ENCODE results near the gene GLRA1.

The GLRA1 gene

GRCh38 chr5:151820903-151821302 lies 103.7 kb downstream of the GLRA1 start:
- Histone ChIP-seq H3K4me3 (ENCODE audit: low read depth, low read length) (no peak overlapping the region), H3K27ac (no peak overlapping the region), H2AFZ (no peak overlapping the region), H3K4me1 (peaks cover 8% of the 10 kb centered on the region), H3K36me3 (ENCODE audit: control insufficient read depth, insufficient read depth, low read length) (no peaks in the 10 kb centered on the region), H3K4me2 (ENCODE audit: low read length) (no peak overlapping the region), H3K9me3 (ENCODE audit: control insufficient read depth, low read length) (no peaks in the 10 kb centered on the region), H3K79me2 (no peaks in the 10 kb centered on the region), H3K9ac (no peak overlapping the region), H3K27me3 (ENCODE audit: control insufficient read depth, insufficient read depth, low read length) (no peaks in the 10 kb centered on the region)
- no peak for TF ChIP-seq CTCF (IDR thresholded peaks at IDR 0.05)

DNA sequence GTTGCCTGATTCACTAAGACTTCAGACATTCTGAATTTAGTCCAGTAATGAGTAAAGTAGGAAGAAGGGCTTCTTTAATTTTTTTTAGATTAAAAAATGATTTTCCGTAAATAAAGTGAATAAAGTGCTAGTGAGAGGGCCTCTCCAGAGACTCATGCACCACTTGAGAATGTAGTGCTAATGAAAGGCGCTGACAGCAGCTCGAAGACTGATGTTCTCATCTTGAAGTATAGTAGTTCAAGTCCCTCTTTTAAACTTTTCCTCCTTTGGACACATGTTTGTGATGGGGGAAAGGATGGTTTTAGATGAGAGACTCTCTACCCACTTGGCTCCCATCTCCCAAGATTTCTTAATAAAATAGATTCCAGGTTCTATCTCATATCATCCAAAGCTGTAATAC lies 104.4 kb downstream of the GLRA1 start:
- no peaks in the 10 kb centered on the region for H3K79me2 ChIP-seq
- H2AFZ ChIP-seq, result no peak overlapping the region
- no peak overlapping the region for H3K9ac ChIP-seq
- H3K36me3 ChIP-seq (ENCODE audit: control insufficient read depth, insufficient read depth, low read length), result no peaks in the 10 kb centered on the region
- H3K4me3 ChIP-seq (ENCODE audit: low read depth, low read length), result no peak overlapping the region
- H3K4me1 ChIP-seq, result peaks cover 4% of the 10 kb centered on the region
- no peak overlapping the region for H3K27ac ChIP-seq
- no peak overlapping the region for H3K4me2 ChIP-seq (ENCODE audit: low read length)
- H3K27me3 ChIP-seq (ENCODE audit: control insufficient read depth, insufficient read depth, low read length), result no peaks in the 10 kb centered on the region
- TF ChIP-seq CTCF (IDR thresholded peaks at IDR 0.05), result no peak
- H3K9me3 ChIP-seq (ENCODE audit: control insufficient read depth, low read length), result no peaks in the 10 kb centered on the region

DNA sequence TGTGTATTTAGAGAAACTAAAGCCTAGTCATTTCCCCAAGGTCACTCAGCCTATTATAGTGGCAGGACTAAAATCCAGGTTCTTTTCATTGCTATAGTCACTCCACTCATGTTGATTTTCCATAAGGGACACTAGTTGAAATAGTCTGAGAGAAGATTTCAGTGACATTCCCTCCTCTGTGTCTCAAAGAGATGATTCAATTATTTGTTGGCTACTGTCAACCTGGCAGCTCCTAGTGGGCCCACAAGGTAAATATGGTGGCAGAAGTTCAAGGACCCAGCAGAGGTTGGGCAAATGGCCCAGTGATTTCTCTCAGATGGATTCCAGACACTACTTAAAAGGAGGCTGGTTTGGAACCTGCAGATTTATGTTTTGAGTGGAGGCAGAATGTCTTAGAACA lies 104.8 kb downstream of the GLRA1 start:
- Histone ChIP-seq H3K9ac (no peak overlapping the region), H3K79me2 (no peaks in the 10 kb centered on the region), H3K27me3 (ENCODE audit: control insufficient read depth, insufficient read depth, low read length) (no peaks in the 10 kb centered on the region), H3K4me1 (peaks cover 4% of the 10 kb centered on the region), H3K36me3 (ENCODE audit: control insufficient read depth, insufficient read depth, low read length) (no peaks in the 10 kb centered on the region), H3K4me3 (ENCODE audit: low read depth, low read length) (no peak overlapping the region), H3K4me2 (ENCODE audit: low read length) (no peak overlapping the region), H3K9me3 (ENCODE audit: control insufficient read depth, low read length) (no peaks in the 10 kb centered on the region), H3K27ac (no peak overlapping the region), H2AFZ (no peak overlapping the region)
- TF ChIP-seq CTCF (IDR thresholded peaks at IDR 0.05), result no peak

DNA sequence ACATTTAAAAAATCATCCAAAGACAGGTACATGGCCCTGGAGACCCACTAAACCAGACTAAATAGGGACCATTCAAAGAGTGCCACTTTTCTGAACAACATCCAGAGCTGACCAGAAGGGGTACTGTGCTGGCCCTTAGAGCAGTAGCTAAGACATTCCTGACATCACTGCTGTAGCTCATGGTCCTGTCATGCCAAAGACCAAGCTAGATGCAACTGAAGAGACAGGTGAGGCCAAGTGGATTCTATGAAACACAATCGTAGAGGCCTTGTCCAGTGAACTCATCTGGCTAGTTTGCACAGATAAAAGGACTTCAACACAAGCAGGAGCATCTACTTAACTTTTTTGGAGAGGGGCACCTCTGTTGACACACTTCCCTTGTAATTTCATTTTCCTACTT lies 109.6 kb downstream of the GLRA1 start:
- no peaks in the 10 kb centered on the region for H3K27me3 ChIP-seq (ENCODE audit: control insufficient read depth, insufficient read depth, low read length)
- no peak overlapping the region for H3K27ac ChIP-seq
- no peak for TF ChIP-seq CTCF (IDR thresholded peaks at IDR 0.05)
- H3K4me1 ChIP-seq, result peaks cover 4% of the 10 kb centered on the region
- H3K9ac ChIP-seq, result no peak overlapping the region
- no peak overlapping the region for H3K4me2 ChIP-seq (ENCODE audit: low read length)
- no peaks in the 10 kb centered on the region for H3K9me3 ChIP-seq (ENCODE audit: control insufficient read depth, low read length)
- no peak overlapping the region for H2AFZ ChIP-seq
- no peaks in the 10 kb centered on the region for H3K79me2 ChIP-seq
- no peaks in the 10 kb centered on the region for H3K36me3 ChIP-seq (ENCODE audit: control insufficient read depth, insufficient read depth, low read length)
- no peak overlapping the region for H3K4me3 ChIP-seq (ENCODE audit: low read depth, low read length)

- Histone ChIP-seq H3K4me1 (no peaks in the 10 kb centered on the region), H2AFZ (no peak overlapping the region), H3K4me3 (ENCODE audit: low read depth, low read length) (no peak overlapping the region), H3K79me2 (no peaks in the 10 kb centered on the region), H3K9ac (no peak overlapping the region), H3K36me3 (ENCODE audit: control insufficient read depth, insufficient read depth, low read length) (no peaks in the 10 kb centered on the region), H3K4me2 (ENCODE audit: low read length) (no peak overlapping the region), H3K9me3 (ENCODE audit: control insufficient read depth, low read length) (no peaks in the 10 kb centered on the region), H3K27ac (no peak overlapping the region), H3K27me3 (ENCODE audit: control insufficient read depth, insufficient read depth, low read length) (no peaks in the 10 kb centered on the region)
- TF ChIP-seq CTCF (IDR thresholded peaks at IDR 0.05), result no peak
Observed at GRCh38 chr5:151812757-151813309, 111.8 kb downstream of the GLRA1 start.

All from parathyroid adenoma (tissue), 2 donors.